ENCODE results near the gene PDE1A.

- TF ChIP-seq, protein P1, sequence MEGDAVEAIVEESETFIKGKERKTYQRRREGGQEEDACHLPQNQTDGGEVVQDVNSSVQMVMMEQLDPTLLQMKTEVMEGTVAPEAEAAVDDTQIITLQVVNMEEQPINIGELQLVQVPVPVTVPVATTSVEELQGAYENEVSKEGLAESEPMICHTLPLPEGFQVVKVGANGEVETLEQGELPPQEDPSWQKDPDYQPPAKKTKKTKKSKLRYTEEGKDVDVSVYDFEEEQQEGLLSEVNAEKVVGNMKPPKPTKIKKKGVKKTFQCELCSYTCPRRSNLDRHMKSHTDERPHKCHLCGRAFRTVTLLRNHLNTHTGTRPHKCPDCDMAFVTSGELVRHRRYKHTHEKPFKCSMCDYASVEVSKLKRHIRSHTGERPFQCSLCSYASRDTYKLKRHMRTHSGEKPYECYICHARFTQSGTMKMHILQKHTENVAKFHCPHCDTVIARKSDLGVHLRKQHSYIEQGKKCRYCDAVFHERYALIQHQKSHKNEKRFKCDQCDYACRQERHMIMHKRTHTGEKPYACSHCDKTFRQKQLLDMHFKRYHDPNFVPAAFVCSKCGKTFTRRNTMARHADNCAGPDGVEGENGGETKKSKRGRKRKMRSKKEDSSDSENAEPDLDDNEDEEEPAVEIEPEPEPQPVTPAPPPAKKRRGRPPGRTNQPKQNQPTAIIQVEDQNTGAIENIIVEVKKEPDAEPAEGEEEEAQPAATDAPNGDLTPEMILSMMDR (IDR thresholded peaks at IDR 0.05; ENCODE audit: low read depth, low read length, poor library complexity, severe bottlenecking) = no peak
- TF ChIP-seq EZH2phosphoT487 (IDR thresholded peaks at IDR 0.05; ENCODE audit: borderline replicate concordance, low read length) = no peak
Measured at GRCh38 chr2:182359027-182359989, 67.5 kb downstream of the PDE1A start.

Measured in DOHH2 (cell line).